ENCODE results near the gene COL18A1.

The COL18A1 gene

GRCh38 chr21:45535341-45536081, 130.5 kb downstream of the COL18A1 start:
- DNase-seq (ENCODE audit: low spot score), result no peak

- DNase-seq (ENCODE audit: low spot score), result no peak
Measured at GRCh38 chr21:45536301-45537081, 131.5 kb downstream of the COL18A1 start.

GRCh38 chr21:45537111-45537745, 132.3 kb downstream of the COL18A1 start:
- DNase-seq (ENCODE audit: low spot score), result no peak

GRCh38 chr21:45537746-45538291, 132.9 kb downstream of the COL18A1 start:
- DNase-seq (ENCODE audit: low spot score), result no peak

DNA sequence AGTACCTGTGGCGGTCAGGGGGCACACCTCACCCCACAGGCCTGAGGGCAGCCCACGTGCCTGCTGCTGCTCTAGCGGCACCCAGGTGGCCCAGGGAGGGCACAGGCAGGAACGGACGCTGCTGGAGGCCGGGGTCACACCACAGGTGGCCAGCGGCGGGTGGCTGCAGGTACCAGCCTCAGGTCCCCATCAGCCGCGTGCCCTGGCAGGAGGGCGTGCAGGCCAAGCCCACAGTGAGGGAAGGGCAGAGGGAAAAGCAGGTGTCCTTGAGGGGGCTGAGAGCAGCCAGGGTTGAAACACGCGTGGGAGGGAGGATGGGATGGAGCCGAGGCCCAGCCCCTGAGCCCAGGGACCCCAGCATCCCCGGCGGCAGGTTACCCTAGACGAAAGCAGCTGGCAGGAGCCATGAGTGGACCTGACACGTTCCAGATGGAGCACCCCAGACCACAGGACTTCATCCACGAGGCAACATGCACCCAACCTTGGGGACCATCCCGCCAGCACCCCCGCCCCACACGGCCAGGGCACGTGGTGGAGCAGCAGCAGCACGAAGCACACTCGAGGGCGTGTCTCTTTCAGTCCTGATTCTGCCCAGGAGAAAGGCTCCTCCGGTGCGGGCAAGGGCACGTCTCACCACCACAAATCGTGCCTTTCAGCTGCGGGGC, 133.5 kb downstream of the COL18A1 start:
- no peak for DNase-seq (ENCODE audit: low spot score)

DNA sequence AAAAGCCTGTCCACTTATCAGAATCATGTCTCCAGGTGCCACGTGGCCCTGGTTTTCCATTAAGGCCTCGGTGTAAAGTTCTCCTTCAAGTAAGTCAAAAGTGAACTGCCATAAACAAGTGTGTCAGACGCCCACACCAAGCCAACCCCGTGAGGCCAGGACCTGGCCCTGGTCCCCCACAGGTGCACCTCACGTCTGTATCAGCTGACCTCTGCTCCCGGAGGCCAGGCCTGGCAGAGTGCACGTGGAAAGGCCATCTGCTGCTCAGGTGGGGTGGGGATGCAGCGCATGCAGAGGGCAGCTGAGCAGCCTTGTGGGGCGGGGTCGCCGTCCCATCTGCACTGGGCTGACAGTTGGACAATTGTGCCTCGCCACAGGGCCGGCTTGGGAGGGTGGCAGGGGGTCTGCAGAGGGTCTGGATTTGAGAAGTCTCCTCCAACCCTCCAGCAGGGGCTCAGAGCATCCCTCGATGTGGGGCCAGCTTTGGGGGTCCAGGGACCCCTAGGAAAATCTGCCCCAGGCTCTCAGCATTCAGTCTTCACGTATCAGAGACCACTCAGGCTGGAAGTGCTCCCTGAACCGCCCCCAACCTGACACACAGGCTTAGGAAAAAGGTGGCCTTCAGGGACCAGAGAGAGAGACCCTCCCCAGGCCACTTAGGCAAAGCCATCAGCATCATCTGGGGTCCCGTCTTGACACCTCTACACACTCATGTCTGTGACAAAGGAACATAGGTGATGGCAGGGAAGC, 134.3 kb downstream of the COL18A1 start:
- no peak for DNase-seq (ENCODE audit: low spot score)

DNA sequence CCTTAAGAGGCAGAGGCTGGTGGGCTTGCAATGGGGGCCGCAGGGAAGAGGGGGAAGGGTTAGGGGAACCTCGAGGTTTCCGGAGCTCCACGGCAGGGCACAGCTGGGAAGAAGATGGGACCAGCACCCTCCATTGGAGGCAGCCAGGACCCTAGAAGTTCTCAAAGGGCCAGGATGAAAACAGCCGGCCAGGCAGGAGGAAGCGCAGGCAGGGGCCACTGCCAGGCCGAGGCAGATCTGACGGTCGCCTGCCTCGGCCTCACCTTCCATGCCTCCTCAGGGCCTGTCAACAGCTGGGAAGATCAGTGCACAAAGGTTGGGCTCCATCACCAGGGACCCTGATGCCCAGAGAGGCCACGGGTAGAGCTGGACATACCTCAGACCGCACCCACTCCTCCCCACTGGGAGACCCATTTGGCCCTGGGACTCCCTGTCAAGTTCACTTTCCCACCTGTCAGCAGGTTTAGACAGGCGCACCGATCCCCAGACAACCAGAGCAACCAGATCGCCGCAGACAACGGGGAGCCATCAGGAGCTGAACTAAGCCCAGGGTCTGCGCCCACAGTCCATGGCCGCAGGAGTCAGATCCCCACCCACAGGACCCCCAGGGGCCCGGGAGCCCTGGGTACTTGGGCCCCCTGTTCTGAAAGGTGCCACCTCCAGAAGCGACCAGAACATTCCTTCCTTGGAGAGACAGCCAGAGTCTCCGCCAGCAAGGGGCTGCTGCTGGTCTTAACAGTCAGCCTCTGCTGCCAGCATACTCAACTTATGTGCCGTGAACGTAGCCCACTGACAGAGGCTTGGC, 135.0 kb downstream of the COL18A1 start:
- DNase-seq (ENCODE audit: low spot score), result no peak

- DNase-seq (ENCODE audit: low spot score), result no peak
Measured at GRCh38 chr21:45540601-45540970, 135.6 kb downstream of the COL18A1 start.

DNA sequence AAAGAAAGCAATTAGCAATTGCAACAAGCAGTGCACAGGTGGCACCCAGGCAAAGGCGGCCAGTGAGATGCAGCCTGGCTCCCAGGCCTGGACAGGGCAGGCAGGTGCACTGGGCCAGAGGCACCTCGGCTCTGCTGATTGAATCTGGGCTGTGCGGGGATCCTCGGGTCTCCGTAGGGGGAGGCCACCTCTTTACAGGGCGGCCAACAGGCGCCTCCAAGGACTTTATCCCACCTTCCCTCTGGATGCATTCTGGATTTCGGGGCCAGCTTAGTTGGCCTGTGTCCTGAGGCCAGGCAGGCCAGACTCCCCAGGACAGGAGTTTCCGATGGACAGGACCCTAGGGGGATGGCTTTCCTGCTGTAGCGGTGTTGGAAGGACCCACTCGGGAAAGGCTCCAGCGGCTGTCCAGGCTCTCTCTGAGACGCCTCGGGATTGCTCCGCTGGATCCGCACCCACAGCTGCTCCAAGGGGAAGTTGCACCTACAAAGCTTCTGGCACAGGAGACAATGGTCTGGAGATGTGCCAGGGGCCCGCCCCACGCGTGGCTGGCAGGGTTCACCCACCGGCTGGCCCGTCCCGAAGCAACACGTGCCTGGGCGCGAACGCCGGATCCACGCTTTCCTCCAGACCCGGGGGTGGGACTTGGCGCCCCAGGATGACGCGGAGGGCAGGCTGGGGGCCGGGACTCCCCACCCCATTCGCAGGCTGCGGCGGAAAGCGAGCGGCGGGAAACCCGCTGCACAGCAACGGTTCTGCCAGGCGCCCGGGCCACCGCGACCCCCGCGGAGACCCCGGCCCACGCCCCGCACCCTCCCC, 136.5 kb downstream of the COL18A1 start:
- DNase-seq (ENCODE audit: low spot score), result peak; percentile 78

DNA sequence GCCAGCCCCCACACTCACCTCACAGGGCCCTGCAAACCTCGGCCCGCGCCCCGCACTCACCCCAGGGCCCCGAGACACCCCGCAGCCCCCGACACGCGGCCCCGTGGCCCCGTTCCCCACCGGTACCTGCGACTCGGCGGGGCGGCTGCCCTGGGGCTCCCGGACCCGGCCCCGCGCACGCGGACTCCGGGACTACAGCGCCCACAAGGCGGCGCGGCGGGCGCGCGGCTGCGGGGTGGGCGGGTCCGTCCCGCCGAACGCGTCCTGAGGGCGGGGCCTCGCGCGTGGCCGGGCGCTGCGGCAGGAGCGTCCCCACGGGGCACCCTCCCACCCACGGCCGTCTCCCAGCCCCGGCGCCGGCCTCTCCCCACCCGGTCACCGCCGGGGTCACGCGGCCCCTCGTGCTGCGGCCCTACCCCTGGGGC, 137.3 kb downstream of the COL18A1 start, which contains the start of gene SLC19A1:
SLC19A1 (minus strand) TSS at position 199 of the 425 bp plus-strand sequence. CDS start 4,481 bp downstream, outside the sequence.
- DNase-seq (ENCODE audit: low spot score), result peak; percentile 93

- DNase-seq (ENCODE audit: low spot score), result no peak
Measured at GRCh38 chr21:45542667-45543370, 137.9 kb downstream of the COL18A1 start.

GRCh38 chr21:45543371-45543709, 138.4 kb downstream of the COL18A1 start:
- no peak for DNase-seq (ENCODE audit: low spot score)

DNA sequence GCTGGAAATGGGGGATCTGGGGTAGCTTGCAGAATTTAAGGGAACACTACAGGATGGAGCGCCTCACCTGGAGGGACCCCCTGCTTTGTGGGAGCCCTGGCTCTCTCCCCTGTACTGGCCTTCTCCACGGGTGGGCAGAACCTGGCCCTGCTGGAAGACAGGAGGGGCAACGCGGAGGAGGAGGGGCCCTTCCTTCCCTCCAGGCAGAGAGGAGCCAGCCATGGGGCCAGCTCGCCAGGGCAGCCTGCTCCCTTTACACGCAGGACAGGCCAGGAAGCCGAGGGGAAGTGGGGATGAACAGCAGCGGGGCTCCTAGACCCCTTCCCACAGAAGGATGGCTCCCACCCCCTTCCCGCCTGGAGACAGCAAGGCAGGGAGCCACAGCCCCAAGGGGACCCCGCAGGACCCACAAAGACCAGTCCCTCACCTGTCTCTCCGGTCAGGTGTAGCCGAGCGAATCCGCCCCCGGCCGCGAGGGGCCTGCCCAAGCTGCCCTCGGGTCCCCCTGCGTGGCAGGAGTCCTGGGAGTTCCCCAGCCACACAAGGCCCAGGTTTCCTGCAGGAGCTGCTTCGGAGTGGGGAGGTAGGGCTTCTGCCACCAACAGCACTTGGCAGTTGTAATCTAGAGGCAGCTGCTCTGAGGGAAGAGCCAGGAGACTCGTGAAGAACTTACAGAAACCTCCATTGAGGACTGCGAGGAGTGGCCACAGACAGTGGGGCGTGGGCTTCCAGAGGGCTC, 138.9 kb downstream of the COL18A1 start:
- DNase-seq (ENCODE audit: low spot score), result no peak

GRCh38 chr21:45544449-45545235, 139.7 kb downstream of the COL18A1 start:
- DNase-seq (ENCODE audit: low spot score), result no peak

GRCh38 chr21:45545236-45545570, 140.2 kb downstream of the COL18A1 start:
- DNase-seq (ENCODE audit: low spot score), result no peak

GRCh38 chr21:45545691-45546531, 140.9 kb downstream of the COL18A1 start:
- no peak for DNase-seq (ENCODE audit: low spot score)

All from germinal center (tissue), 1 donor.